Suprapubic skin (tissue), 4 donors: ENCODE results near the gene KRTAP5-1. TPM values are rescaled to one million over a fixed set of nuclear protein-coding genes. Genes with fewer than 3 reads are reported as not detected.
A peak's percentile ranks its signal among the peaks of the same experiment; 100 is the strongest.

Experiments used
- DNase-seq, 2 donors: peaks; one replicate each; pipeline ENCODE4 v3.0.0-alpha.2; 2019; ENCODE audit warnings: low spot score in 2 of 2
- H3K27ac ChIP-seq: fragments of 200-600 bp; sonication (generic); one replicate; pipeline ENCODE4 v1.5.1; 2019
- H3K27me3 ChIP-seq: fragments of 200-600 bp; sonication (generic); one replicate; pipeline ENCODE4 v1.5.1; 2019
- H3K36me3 ChIP-seq: fragments of 200-600 bp; sonication (generic); one replicate; pipeline ENCODE4 v1.5.1; 2019
- H3K4me1 ChIP-seq: fragments of 200-600 bp; sonication (generic); one replicate; pipeline ENCODE4 v1.5.1; 2019
- H3K4me3 ChIP-seq: fragments of 200-600 bp; sonication (generic); one replicate; pipeline ENCODE4 v1.5.1; 2019; ENCODE audit warnings: mild to moderate bottlenecking
- H3K9me3 ChIP-seq: fragments of 200-600 bp; sonication (generic); one replicate; pipeline ENCODE4 v1.5.1; 2019
- EP300 ChIP-seq: sonication (generic); formaldehyde crosslinking; IDR thresholded peaks from one replicate; pipeline ENCODE4 v1.6.1; 2017; ENCODE audit warnings: antibody characterized with exemption
- POLR2A ChIP-seq, 2 donors: fragments of 450-650 bp; IDR thresholded peaks; one replicate each; pipeline ENCODE4 v1.6.1; 2017; ENCODE audit warnings: antibody characterized with exemption in 2 of 2, mild to moderate bottlenecking in 2 of 2, moderate library complexity in 2 of 2
- POLR2AphosphoS5 ChIP-seq, 3 donors: sonication (generic); formaldehyde crosslinking; IDR thresholded peaks; one replicate each; pipeline ENCODE4 v1.6.1; 2017; ENCODE audit warnings: antibody characterized with exemption in 3 of 3
- WGBS: methylation state at CpG from one replicate; pipeline ENCODE4 v1.1.5; 2018; 5-methylcytosine and 5-hydroxymethylcytosine counted together
- total RNA-seq, 4 donors: library from RNA; depleted of rRNA; stranded (reverse); fragments of >200 nt; gene quantifications; one replicate each; pipeline ENCODE4 v1.1.0, GENCODE V29; 2016
- TF ChIP-seq, protein P1 (sequence below), 2 donors: fragments of 200-600 bp in 1 of 2; fragments of 450-650 bp in 1 of 2; sonication (generic) in 1 of 2; IDR thresholded peaks; one replicate each; pipeline ENCODE4 v1.5.1; 2016 to 2019; ENCODE audit warnings: antibody characterized with exemption in 2 of 2, mild to moderate bottlenecking in 1 of 2, moderate library complexity in 1 of 2

Gene KRTAP5-1
- total RNA-seq, 4 donors from 2014 or later: 1.0 to 1.2 TPM; not detected in 2

DNA sequence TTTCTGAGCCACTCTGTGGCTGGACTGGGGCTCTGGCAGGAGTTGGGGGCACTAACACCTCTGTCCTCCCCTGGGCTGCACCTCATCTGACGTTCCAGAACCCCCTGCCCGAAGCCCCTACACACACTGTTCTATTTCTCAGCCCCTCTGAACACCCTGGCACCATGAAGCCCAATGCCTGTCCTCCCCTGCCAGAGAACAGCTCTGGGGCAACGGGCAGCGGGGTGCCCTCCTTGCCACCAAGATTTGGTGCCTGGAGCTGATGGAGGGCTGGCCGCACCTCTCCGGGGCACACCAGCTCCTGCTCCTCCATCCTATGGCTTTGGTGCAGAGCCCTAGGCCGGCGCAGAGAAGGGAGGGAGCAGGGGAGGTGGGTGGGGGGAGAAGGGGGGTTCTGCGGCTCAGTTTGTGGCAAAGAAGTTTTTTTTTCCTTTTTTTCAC lies 29.4 kb downstream of the KRTAP5-1 start:
- H3K4me1 ChIP-seq: peaks cover 26% of the 10 kb centered on the region
- H3K36me3 ChIP-seq: peaks cover 7% of the 10 kb centered on the region
- TF ChIP-seq EP300 (no peak), POLR2AphosphoS5 (IDR thresholded peaks at IDR 0.05) (no peak), POLR2A (IDR thresholded peaks at IDR 0.05) (no peak)
- TF ChIP-seq, protein P1, sequence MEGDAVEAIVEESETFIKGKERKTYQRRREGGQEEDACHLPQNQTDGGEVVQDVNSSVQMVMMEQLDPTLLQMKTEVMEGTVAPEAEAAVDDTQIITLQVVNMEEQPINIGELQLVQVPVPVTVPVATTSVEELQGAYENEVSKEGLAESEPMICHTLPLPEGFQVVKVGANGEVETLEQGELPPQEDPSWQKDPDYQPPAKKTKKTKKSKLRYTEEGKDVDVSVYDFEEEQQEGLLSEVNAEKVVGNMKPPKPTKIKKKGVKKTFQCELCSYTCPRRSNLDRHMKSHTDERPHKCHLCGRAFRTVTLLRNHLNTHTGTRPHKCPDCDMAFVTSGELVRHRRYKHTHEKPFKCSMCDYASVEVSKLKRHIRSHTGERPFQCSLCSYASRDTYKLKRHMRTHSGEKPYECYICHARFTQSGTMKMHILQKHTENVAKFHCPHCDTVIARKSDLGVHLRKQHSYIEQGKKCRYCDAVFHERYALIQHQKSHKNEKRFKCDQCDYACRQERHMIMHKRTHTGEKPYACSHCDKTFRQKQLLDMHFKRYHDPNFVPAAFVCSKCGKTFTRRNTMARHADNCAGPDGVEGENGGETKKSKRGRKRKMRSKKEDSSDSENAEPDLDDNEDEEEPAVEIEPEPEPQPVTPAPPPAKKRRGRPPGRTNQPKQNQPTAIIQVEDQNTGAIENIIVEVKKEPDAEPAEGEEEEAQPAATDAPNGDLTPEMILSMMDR (IDR thresholded peaks at IDR 0.05): no peak
- no peaks in the 10 kb centered on the region for H3K9me3 ChIP-seq
- H3K4me3 ChIP-seq: no peak overlapping the region
- H3K27me3 ChIP-seq: peaks cover 11% of the 10 kb centered on the region
- no peak overlapping the region for H3K27ac ChIP-seq
- peak in 1 of 2 donors; percentile 49 for DNase-seq
- WGBS: 89% methylated on average over 8 of the region's 9 CpGs

GRCh38 chr11:1554981-1555712 lies 29.9 kb downstream of the KRTAP5-1 start:
- peak in 1 of 2 donors; percentile 57 for DNase-seq
- Histone ChIP-seq H3K4me3 (no peak overlapping the region), H3K27ac (no peak overlapping the region), H3K36me3 (peaks cover 7% of the 10 kb centered on the region), H3K4me1 (peaks cover 26% of the 10 kb centered on the region), H3K9me3 (no peaks in the 10 kb centered on the region), H3K27me3 (peaks cover 11% of the 10 kb centered on the region)
- TF ChIP-seq POLR2AphosphoS5 (IDR thresholded peaks at IDR 0.05) (no peak), POLR2A (IDR thresholded peaks at IDR 0.05) (no peak), EP300 (no peak)
- TF ChIP-seq, protein P1 (IDR thresholded peaks at IDR 0.05): no peak
- 80% methylated on average over 4 of the region's 13 CpGs for WGBS

- no peak for DNase-seq
- TF ChIP-seq POLR2A (IDR thresholded peaks at IDR 0.05) (no peak), POLR2AphosphoS5 (IDR thresholded peaks at IDR 0.05) (no peak), EP300 (no peak)
- TF ChIP-seq, protein P1 (IDR thresholded peaks at IDR 0.05): no peak
- Histone ChIP-seq H3K27me3 (peaks cover 18% of the 10 kb centered on the region), H3K9me3 (no peaks in the 10 kb centered on the region), H3K36me3 (peaks cover 7% of the 10 kb centered on the region), H3K4me3 (no peak overlapping the region), H3K27ac (no peak overlapping the region), H3K4me1 (peaks cover 18% of the 10 kb centered on the region)
- 52% methylated on average over 17 of the region's 20 CpGs for WGBS
Observed at GRCh38 chr11:1553808-1554594, 31.1 kb downstream of the KRTAP5-1 start.

- Histone ChIP-seq H3K27me3 (peaks cover 53% of the 10 kb centered on the region), H3K36me3 (no peaks in the 10 kb centered on the region), H3K27ac (no peak overlapping the region), H3K4me3 (no peak overlapping the region), H3K9me3 (no peaks in the 10 kb centered on the region), H3K4me1 (peaks cover 34% of the 10 kb centered on the region)
- TF ChIP-seq EP300 (no peak), POLR2A (IDR thresholded peaks at IDR 0.05) (no peak), POLR2AphosphoS5 (IDR thresholded peaks at IDR 0.05) (no peak)
- TF ChIP-seq, protein P1 (IDR thresholded peaks at IDR 0.05): no peak
- 84% methylated on average over 10 of the region's 13 CpGs for WGBS
- DNase-seq: no peak
Observed at GRCh38 chr11:1549338-1550330, 35.4 kb downstream of the KRTAP5-1 start.
